ENCODE measurements around the gene MAP2.

DNA sequence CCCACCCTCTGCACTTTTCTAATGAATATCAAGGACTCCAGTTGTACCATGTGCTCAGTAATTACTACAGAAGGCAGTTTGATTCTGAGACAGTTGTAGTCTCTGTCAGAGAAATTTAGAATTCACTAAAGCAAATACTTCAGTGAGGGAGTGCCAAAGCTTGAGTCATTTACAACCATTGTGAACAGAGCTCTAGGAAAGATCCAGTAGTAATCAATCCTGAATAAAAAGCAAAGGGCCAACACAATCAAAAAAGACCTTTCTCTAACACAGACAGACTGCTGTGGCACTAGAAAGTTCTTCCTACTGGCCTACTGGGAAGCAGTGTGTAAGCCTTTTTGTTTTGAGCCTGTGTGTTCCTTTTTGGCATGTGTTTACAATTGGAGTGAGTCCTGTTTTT lies 212.2 kb downstream of the MAP2 start:
- TF ChIP-seq, protein P1, sequence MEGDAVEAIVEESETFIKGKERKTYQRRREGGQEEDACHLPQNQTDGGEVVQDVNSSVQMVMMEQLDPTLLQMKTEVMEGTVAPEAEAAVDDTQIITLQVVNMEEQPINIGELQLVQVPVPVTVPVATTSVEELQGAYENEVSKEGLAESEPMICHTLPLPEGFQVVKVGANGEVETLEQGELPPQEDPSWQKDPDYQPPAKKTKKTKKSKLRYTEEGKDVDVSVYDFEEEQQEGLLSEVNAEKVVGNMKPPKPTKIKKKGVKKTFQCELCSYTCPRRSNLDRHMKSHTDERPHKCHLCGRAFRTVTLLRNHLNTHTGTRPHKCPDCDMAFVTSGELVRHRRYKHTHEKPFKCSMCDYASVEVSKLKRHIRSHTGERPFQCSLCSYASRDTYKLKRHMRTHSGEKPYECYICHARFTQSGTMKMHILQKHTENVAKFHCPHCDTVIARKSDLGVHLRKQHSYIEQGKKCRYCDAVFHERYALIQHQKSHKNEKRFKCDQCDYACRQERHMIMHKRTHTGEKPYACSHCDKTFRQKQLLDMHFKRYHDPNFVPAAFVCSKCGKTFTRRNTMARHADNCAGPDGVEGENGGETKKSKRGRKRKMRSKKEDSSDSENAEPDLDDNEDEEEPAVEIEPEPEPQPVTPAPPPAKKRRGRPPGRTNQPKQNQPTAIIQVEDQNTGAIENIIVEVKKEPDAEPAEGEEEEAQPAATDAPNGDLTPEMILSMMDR (IDR thresholded peaks at IDR 0.05; ENCODE audit: low read depth, low read length): no peak
- TF ChIP-seq MYC (IDR thresholded peaks at IDR 0.05; ENCODE audit: low read depth, low read length) (no peak), POLR2A (IDR thresholded peaks at IDR 0.05; ENCODE audit: extremely low read depth, insufficient read length) (no peak)
